H9 (cell line): Measurements from ENCODE around the gene TRAPPC2. TPM values are rescaled to one million over a fixed set of nuclear protein-coding genes. Genes with fewer than 3 reads are reported as not detected.

ENCODE experiments used
- DNase-seq: peaks from one replicate; pipeline ENCODE4 v3.0.0-alpha.2; 2017
- H2AFZ ChIP-seq: one replicate; pipeline ENCODE4 v1.6.1; 2013; ENCODE audit warnings: mild to moderate bottlenecking, low read length, control low read depth, moderate library complexity
- H2AK5ac ChIP-seq: 2 replicates; pipeline ENCODE4 v1.6.1; 2013; ENCODE audit warnings: low read length, control low read depth, mixed read lengths; ENCODE audit not compliant: insufficient read length
- H2BK120ac ChIP-seq: one replicate; pipeline ENCODE4 v1.6.1; 2013; ENCODE audit warnings: low read depth, mild to moderate bottlenecking, low read length, control low read depth, inconsistent platforms; ENCODE audit not compliant: poor library complexity, severe bottlenecking
- H2BK12ac ChIP-seq: 2 replicates; pipeline ENCODE4 v1.6.1; 2013; ENCODE audit warnings: low read length, control low read depth, mixed read lengths, low read depth; ENCODE audit not compliant: insufficient read length
- H2BK15ac ChIP-seq: 2 replicates; pipeline ENCODE4 v1.6.1; 2013; ENCODE audit warnings: low read depth, low read length, control low read depth
- H2BK20ac ChIP-seq: one replicate; pipeline ENCODE4 v1.6.1; 2013; ENCODE audit warnings: low read depth, mild to moderate bottlenecking, low read length, control low read depth, inconsistent platforms; ENCODE audit not compliant: poor library complexity, severe bottlenecking
- H2BK5ac ChIP-seq: 2 replicates; pipeline ENCODE4 v1.6.1; 2013; ENCODE audit warnings: low read length, control low read depth, mixed read lengths; ENCODE audit not compliant: insufficient read length
- H3K14ac ChIP-seq: 2 replicates; pipeline ENCODE4 v1.6.1; 2013; ENCODE audit warnings: low read length, control low read depth; ENCODE audit not compliant: insufficient read depth
- H3K18ac ChIP-seq: 2 replicates; pipeline ENCODE4 v1.6.1; 2013; ENCODE audit warnings: low read depth, mild to moderate bottlenecking, mixed read lengths, low read length, control low read depth; ENCODE audit not compliant: insufficient read length
- H3K23ac ChIP-seq: 2 replicates; pipeline ENCODE4 v1.6.1; 2013; ENCODE audit warnings: low read length, control low read depth, mixed read lengths, low read depth; ENCODE audit not compliant: insufficient read length
- H3K23me2 ChIP-seq: 2 replicates; pipeline ENCODE4 v1.6.1; 2013; ENCODE audit warnings: low read depth, mild to moderate bottlenecking, mixed read lengths, low read length, control low read depth; ENCODE audit not compliant: insufficient read length, poor library complexity, severe bottlenecking
- H3K27ac ChIP-seq: 2 replicates; pipeline ENCODE4 v1.5.1; 2013; ENCODE audit warnings: low read length, control low read depth, mixed read lengths, low read depth; ENCODE audit not compliant: insufficient read length
- H3K27me3 ChIP-seq: 2 replicates; pipeline ENCODE4 v1.6.1; 2013; ENCODE audit warnings: low read length, control low read depth, inconsistent platforms; ENCODE audit not compliant: insufficient read depth
- H3K4ac ChIP-seq: 2 replicates; pipeline ENCODE4 v1.6.1; 2013; ENCODE audit warnings: low read depth, mild to moderate bottlenecking, control low read depth, inconsistent platforms, low read length, moderate library complexity
- H3K4me1 ChIP-seq: 2 replicates; pipeline ENCODE4 v1.6.1; 2013; ENCODE audit warnings: low read length, control low read depth, inconsistent platforms; ENCODE audit not compliant: insufficient read depth
- H3K4me2 ChIP-seq: 2 replicates; pipeline ENCODE4 v1.6.1; 2013; ENCODE audit warnings: low read length, control low read depth, mixed read lengths; ENCODE audit not compliant: insufficient read length, insufficient read depth
- H3K56ac ChIP-seq: 2 replicates; pipeline ENCODE4 v1.6.1; 2013; ENCODE audit warnings: low read depth, mild to moderate bottlenecking, mixed read lengths, low read length, control low read depth; ENCODE audit not compliant: insufficient read length
- H3K79me1 ChIP-seq: 2 replicates; pipeline ENCODE4 v1.6.1; 2013; ENCODE audit warnings: low read depth, mild to moderate bottlenecking, moderate library complexity, low read length, control low read depth, inconsistent platforms; ENCODE audit not compliant: insufficient read depth, poor library complexity, severe bottlenecking
- H3K79me2 ChIP-seq: 2 replicates; pipeline ENCODE4 v1.6.1; 2013; ENCODE audit warnings: low read length, control low read depth, inconsistent platforms; ENCODE audit not compliant: insufficient read depth
- H3K9ac ChIP-seq: 2 replicates; pipeline ENCODE4 v1.6.1; 2013; ENCODE audit warnings: low read length, control low read depth, mixed read lengths; ENCODE audit not compliant: insufficient read length; ENCODE audit errors: extremely low read depth
- H3K9me3 ChIP-seq: one replicate; pipeline ENCODE4 v1.6.1; 2013; ENCODE audit warnings: low read depth, low read length, inconsistent platforms; ENCODE audit not compliant: control insufficient read depth
- H3T11ph ChIP-seq: one replicate; pipeline ENCODE4 v1.6.1; 2013; ENCODE audit warnings: mild to moderate bottlenecking, low read length, control low read depth, inconsistent platforms
- H4K20me1 ChIP-seq: one replicate; pipeline ENCODE4 v1.6.1; 2013; ENCODE audit not compliant: control insufficient read depth, insufficient read length, insufficient read depth
- H4K5ac ChIP-seq: 2 replicates; pipeline ENCODE4 v1.6.1; 2013; ENCODE audit warnings: low read depth, mild to moderate bottlenecking, mixed read lengths, low read length, control low read depth; ENCODE audit not compliant: insufficient read length
- H4K8ac ChIP-seq: replicated peaks from 2 replicates; pipeline ENCODE4 v1.6.1; 2013; ENCODE audit warnings: low read length, control low read depth, mixed read lengths, low read depth; ENCODE audit not compliant: insufficient read length
- H4K91ac ChIP-seq: 2 replicates; pipeline ENCODE4 v1.6.1; 2013; ENCODE audit warnings: low read depth, mild to moderate bottlenecking, moderate library complexity, mixed read lengths, low read length, control low read depth; ENCODE audit not compliant: insufficient read length
- H3K27ac Mint-ChIP-seq, 3 experiments: 2 replicates in 2 of 3; 3 replicates in 1 of 3; pipeline ENCODE4 v1.8.0; 2020 to 2021; ENCODE audit warnings: mixed read lengths in 3 of 3, mild to moderate bottlenecking in 1 of 3, moderate library complexity in 1 of 3
- H3K27me3 Mint-ChIP-seq: 2 replicates; pipeline ENCODE4 v1.8.0; 2021; ENCODE audit warnings: low read depth, mild to moderate bottlenecking, moderate library complexity, mixed read lengths
- H3K36me3 Mint-ChIP-seq, 3 experiments: 2 replicates in 2 of 3; 3 replicates in 1 of 3; pipeline ENCODE4 v1.8.0; 2020 to 2021; ENCODE audit warnings: low read depth in 3 of 3, mixed read lengths in 3 of 3; ENCODE audit not compliant: insufficient read depth in 1 of 3
- H3K4me1 Mint-ChIP-seq, 2 experiments: 2 replicates each; pipeline ENCODE4 v1.8.0; 2020; ENCODE audit warnings: mixed read lengths in 2 of 2
- H3K4me3 Mint-ChIP-seq, 2 experiments: 2 replicates in 1 of 2; 3 replicates in 1 of 2; pipeline ENCODE4 v1.8.0; 2020 to 2021; ENCODE audit warnings: mild to moderate bottlenecking in 2 of 2, mixed read lengths in 2 of 2, moderate library complexity in 1 of 2
- H3K9me3 Mint-ChIP-seq, 2 experiments: 2 replicates in 1 of 2; 3 replicates in 1 of 2; pipeline ENCODE4 v1.8.0; 2020; ENCODE audit warnings: mild to moderate bottlenecking in 2 of 2, mixed read lengths in 2 of 2, moderate library complexity in 1 of 2
- WGBS: extraction: QIAGEN DNeasy Blood & Tissue Kit; methylation state at CpG from one replicate; pipeline ENCODE4 v1.1.7; 2013; ENCODE audit warnings: missing lambda C conversion rate, low lambda C conversion rate, mixed read lengths; ENCODE audit not compliant: insufficient read length; ENCODE audit errors: extremely low coverage; 5-methylcytosine and 5-hydroxymethylcytosine counted together
- total RNA-seq: library from RNA; stranded (reverse); gene quantifications from 2 replicates; pipeline ENCODE4 v1.2.1, GENCODE V29; 2021
- TF ChIP-seq, protein P1 (sequence below): fragments of 200-600 bp; sonication (generic); conservative IDR thresholded peaks from 3 replicates; pipeline ENCODE4 v1.8.0; 2021; ENCODE audit warnings: antibody characterized with exemption, mild to moderate bottlenecking

Gene TRAPPC2
- total RNA-seq, 1 experiment from 2014 or later = 13.3 TPM

DNA sequence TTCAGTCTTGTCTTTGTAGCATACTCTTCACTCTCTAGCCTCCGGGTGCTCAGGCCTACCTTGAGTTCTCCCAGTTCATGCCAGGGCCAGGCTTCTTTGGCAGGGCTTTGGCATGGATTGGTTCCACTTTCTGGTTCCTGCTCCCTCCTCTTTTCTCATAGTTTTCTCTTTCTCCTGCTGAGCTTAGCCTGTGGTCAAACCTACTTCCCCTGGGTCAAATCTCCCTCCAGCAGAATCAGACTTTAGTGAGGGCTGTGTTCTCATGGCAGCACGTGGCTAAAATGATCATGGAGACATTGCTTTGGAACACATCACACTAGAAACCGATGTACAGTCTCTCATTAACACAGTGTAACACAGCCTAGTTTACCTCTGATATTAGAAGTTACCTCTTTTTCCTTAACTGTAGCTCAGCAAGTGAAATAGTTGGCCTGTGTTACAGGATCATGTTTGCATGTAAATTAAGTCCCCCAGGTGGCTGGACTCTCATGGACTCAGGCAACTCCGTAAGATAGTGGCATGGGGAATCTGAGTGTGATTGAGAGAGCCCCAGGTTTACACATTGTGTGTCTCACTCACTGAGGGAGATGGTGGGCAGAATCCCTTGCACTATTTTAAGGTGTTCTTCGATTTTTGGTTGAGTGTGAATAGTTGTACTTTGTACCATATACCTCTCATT is 32.2 kb downstream of the TRAPPC2 start:
- no peaks in the 10 kb centered on the region for H3K23me2 ChIP-seq
- H3K27ac ChIP-seq = no peak overlapping the region
- H3K4ac ChIP-seq = no peak overlapping the region
- DNase-seq = no peak
- H2AK5ac ChIP-seq = no peak overlapping the region
- no peak overlapping the region for H2BK20ac ChIP-seq
- H3K79me2 ChIP-seq = peaks cover 14% of the 10 kb centered on the region
- no peak overlapping the region for H3K56ac ChIP-seq
- no peaks in the 10 kb centered on the region for H3K9me3 ChIP-seq
- H3K27ac Mint-ChIP-seq = peak overlapping the region; percentile 21 to 54 (median 53); a peak in 4 of 7 replicates
- H3K23ac ChIP-seq = no peak overlapping the region
- no peaks in the 10 kb centered on the region for H4K20me1 ChIP-seq
- no peak overlapping the region for H2BK15ac ChIP-seq
- H3K4me1 ChIP-seq = no peaks in the 10 kb centered on the region; the same call in 1 of the 2 replicates
- TF ChIP-seq, protein P1, sequence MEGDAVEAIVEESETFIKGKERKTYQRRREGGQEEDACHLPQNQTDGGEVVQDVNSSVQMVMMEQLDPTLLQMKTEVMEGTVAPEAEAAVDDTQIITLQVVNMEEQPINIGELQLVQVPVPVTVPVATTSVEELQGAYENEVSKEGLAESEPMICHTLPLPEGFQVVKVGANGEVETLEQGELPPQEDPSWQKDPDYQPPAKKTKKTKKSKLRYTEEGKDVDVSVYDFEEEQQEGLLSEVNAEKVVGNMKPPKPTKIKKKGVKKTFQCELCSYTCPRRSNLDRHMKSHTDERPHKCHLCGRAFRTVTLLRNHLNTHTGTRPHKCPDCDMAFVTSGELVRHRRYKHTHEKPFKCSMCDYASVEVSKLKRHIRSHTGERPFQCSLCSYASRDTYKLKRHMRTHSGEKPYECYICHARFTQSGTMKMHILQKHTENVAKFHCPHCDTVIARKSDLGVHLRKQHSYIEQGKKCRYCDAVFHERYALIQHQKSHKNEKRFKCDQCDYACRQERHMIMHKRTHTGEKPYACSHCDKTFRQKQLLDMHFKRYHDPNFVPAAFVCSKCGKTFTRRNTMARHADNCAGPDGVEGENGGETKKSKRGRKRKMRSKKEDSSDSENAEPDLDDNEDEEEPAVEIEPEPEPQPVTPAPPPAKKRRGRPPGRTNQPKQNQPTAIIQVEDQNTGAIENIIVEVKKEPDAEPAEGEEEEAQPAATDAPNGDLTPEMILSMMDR = no peak
- no peak overlapping the region for H3T11ph ChIP-seq
- no peak overlapping the region for H3K14ac ChIP-seq
- H4K8ac ChIP-seq = no peak overlapping the region
- no peak overlapping the region for H2BK5ac ChIP-seq
- H2BK120ac ChIP-seq = no peak overlapping the region
- H2BK12ac ChIP-seq = no peak overlapping the region
- H3K4me3 Mint-ChIP-seq = no peak overlapping the region
- H3K4me1 Mint-ChIP-seq = peaks cover 16 to 18% of the 10 kb centered on the region in 2 experiments
- H3K18ac ChIP-seq = no peak overlapping the region
- H3K9ac ChIP-seq = no peak overlapping the region
- peaks cover 25 to 30% of the 10 kb centered on the region in 2 experiments for H3K9me3 Mint-ChIP-seq
- no peak overlapping the region for H3K4me2 ChIP-seq
- no peaks in the 10 kb centered on the region for H3K27me3 ChIP-seq
- H2AFZ ChIP-seq = no peak overlapping the region
- WGBS = no CpG with 5 or more reads among the region's 5 CpGs
- H3K27me3 Mint-ChIP-seq = no peaks in the 10 kb centered on the region; the same call in 1 of the 2 replicates
- H3K79me1 ChIP-seq = peaks cover 4% of the 10 kb centered on the region
- H3K36me3 Mint-ChIP-seq = peaks cover 0 to 14% (median 2%) of the 10 kb centered on the region in 3 experiments; a peak in 3 of 7 replicates
- H4K91ac ChIP-seq = no peak overlapping the region
- H4K5ac ChIP-seq = no peak overlapping the region
